ENCODE results near the gene CAD. TPM values are rescaled to one million over a fixed set of nuclear protein-coding genes. Genes with fewer than 3 reads are reported as not detected.

The CAD gene
- total RNA-seq, 6 experiments from 2014 or later = 38.3 to 46.9 (median 42.8) TPM

DNA sequence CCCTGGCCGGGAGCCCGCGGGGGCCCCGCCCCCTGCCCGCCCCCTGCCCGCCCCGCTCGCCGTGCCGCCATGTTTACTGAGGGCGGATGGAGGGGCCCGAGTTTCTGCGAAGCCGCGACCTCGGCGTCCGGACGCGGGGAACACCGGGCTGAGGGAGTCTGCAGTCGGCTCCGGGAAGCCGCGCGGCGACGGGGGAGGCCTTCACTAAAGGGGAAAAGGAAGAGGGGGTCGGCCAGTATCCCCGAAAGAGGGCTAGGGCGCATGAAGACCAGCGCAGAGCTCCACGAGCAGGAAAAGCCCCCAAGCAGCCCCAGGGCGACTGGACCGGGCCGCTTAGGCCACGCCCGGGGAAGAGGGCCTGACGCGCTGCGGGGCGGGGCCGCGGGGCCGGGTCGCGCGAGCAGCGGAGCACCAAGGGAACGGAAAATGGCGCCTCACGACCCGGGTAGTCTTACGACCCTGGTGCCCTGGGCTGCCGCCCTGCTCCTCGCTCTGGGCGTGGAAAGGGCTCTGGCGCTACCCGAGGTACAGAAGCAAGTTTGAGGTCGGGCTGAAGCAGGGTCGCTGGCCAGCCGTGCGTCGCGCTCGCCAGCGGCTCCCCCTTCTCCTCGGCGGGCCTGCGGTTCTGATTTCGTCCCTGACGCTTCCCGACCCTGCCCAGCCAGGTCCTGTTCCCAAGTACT, 5.1 kb upstream of the CAD start, which contains the start of the genes ATRAID and SLC5A6:
Gene ATRAID, plus strand, starts transcription at position 99 of the 683 bp plus-strand sequence. Its CDS starts 328 bp downstream, at position 427.
Gene SLC5A6, minus strand, starts transcription at position 326 of the 683 bp plus-strand sequence. CDS start 4,618 bp downstream, outside the sequence.
- peak within 1 kb of the TSS; percentile 97 for H3K4me3 Mint-ChIP-seq
- TF ChIP-seq, protein P1, sequence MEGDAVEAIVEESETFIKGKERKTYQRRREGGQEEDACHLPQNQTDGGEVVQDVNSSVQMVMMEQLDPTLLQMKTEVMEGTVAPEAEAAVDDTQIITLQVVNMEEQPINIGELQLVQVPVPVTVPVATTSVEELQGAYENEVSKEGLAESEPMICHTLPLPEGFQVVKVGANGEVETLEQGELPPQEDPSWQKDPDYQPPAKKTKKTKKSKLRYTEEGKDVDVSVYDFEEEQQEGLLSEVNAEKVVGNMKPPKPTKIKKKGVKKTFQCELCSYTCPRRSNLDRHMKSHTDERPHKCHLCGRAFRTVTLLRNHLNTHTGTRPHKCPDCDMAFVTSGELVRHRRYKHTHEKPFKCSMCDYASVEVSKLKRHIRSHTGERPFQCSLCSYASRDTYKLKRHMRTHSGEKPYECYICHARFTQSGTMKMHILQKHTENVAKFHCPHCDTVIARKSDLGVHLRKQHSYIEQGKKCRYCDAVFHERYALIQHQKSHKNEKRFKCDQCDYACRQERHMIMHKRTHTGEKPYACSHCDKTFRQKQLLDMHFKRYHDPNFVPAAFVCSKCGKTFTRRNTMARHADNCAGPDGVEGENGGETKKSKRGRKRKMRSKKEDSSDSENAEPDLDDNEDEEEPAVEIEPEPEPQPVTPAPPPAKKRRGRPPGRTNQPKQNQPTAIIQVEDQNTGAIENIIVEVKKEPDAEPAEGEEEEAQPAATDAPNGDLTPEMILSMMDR (IDR thresholded peaks at IDR 0.05) = no peak
- peak within 1 kb of the TSS; percentile 99 for H3K27ac Mint-ChIP-seq
- H3K36me3 Mint-ChIP-seq (ENCODE audit: low read depth) = peaks cover 38% of the 10 kb centered on the region
- no peaks in the 10 kb centered on the region for H3K9me3 Mint-ChIP-seq
- peak; percentile 71 for DNase-seq
- H3K4me1 Mint-ChIP-seq (ENCODE audit: low read depth) = peaks cover 51% of the 10 kb centered on the region
- H3K27me3 Mint-ChIP-seq (ENCODE audit: insufficient read depth) = peaks cover 8% of the 10 kb centered on the region

DNA sequence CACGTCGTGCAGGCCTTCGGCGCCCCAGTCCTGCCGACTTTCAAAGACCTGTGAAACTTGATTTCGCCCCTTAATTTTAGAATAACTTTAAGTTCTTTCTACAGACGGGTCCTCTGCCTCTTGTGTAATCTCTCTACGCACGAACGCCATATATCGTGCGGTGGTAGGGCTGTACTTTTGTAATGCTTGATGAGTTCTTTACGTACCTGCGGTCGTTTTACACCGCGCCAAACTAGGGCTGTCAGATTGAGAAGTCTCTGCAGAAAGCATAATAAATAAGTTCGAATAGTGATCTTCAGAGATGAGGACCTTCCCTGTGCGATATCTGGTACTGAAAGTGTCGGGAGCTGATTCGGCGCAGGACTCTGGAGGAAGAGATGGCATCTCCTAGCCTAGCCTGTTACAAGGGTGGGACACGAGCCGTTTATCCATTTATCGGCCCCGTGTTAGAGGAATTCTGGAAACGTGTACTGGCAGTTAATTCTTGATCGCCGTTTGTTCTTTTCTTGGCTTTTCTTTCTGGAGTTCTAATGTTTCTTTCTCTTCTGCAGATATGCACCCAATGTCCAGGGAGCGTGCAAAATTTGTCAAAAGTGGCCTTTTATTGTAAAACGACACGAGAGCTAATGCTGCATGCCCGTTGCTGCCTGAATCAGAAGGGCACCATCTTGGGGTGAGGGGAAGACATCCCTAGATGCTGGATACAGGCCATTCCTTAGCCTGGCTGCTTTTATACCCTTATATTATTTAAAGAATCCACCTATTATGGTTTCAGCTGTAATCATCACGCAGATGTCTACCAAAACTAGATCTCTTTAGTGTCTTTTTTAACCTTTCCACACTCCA, 4.3 kb upstream of the CAD start:
- no peaks in the 10 kb centered on the region for H3K9me3 Mint-ChIP-seq
- peaks cover 40% of the 10 kb centered on the region for H3K36me3 Mint-ChIP-seq (ENCODE audit: low read depth)
- peaks cover 56% of the 10 kb centered on the region for H3K4me1 Mint-ChIP-seq (ENCODE audit: low read depth)
- H3K27ac Mint-ChIP-seq = peak overlapping the region; percentile 99
- peaks cover 8% of the 10 kb centered on the region for H3K27me3 Mint-ChIP-seq (ENCODE audit: insufficient read depth)
- TF ChIP-seq, protein P1 (IDR thresholded peaks at IDR 0.05) = no peak
- H3K4me3 Mint-ChIP-seq = peak overlapping the region; percentile 97
- DNase-seq = peak; percentile 30

DNA sequence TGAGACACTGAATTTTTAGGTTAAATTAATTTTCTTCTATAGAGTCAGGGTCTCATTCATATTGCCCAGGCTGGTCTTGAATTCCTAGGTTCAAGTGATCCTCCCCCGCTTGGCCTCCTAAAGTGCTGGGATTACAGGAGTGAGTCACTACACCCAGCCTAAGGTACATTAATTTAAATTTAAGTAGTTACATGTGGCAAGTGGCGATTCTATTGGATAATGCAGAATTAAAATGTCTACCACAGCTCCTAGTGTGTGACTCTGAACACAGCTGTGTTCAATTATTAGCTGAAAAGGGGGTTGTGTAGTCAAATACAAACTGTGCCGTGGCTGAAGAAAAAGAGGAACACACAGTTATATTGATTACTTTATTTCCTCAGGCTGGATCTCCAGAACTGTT, 2.2 kb upstream of the CAD start:
- DNase-seq = peak; percentile 8
- peaks cover 60% of the 10 kb centered on the region for H3K4me1 Mint-ChIP-seq (ENCODE audit: low read depth)
- TF ChIP-seq, protein P1 (IDR thresholded peaks at IDR 0.05) = no peak
- no peak overlapping the region for H3K27ac Mint-ChIP-seq
- H3K9me3 Mint-ChIP-seq = no peaks in the 10 kb centered on the region
- H3K36me3 Mint-ChIP-seq (ENCODE audit: low read depth) = peaks cover 41% of the 10 kb centered on the region
- peaks cover 8% of the 10 kb centered on the region for H3K27me3 Mint-ChIP-seq (ENCODE audit: insufficient read depth)
- no peak overlapping the region for H3K4me3 Mint-ChIP-seq

DNA sequence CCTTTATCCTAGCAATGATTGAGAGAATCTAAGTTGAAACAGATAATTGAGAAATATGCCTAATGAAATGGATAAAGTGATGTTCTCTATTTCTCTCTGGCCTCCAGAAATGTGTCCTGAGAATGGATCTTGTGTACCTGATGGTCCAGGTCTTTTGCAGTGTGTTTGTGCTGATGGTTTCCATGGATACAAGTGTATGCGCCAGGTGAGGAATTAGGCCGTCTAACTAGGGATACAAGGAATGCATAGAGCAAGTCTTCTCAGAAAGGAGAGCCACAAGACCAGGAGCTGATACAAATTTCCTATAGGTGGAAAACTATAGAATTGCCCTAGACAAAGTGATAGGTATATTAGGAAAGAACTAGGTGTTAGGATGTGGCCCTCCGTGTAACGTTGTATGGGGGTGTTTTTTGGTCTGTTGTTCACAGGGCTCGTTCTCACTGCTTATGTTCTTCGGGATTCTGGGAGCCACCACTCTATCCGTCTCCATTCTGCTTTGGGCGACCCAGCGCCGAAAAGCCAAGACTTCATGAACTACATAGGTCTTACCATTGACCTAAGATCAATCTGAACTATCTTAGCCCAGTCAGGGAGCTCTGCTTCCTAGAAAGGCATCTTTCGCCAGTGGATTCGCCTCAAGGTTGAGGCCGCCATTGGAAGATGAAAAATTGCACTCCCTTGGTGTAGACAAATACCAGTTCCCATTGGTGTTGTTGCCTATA, 592 bp upstream of the CAD start:
- no peak for DNase-seq
- Mint-ChIP-seq H3K27me3 (ENCODE audit: insufficient read depth) (peaks cover 8% of the 10 kb centered on the region), H3K36me3 (ENCODE audit: low read depth) (peaks cover 48% of the 10 kb centered on the region), H3K27ac (peak overlapping the region; percentile 91), H3K9me3 (no peaks in the 10 kb centered on the region), H3K4me1 (ENCODE audit: low read depth) (peaks cover 59% of the 10 kb centered on the region), H3K4me3 (peak overlapping the region; percentile 95)
- TF ChIP-seq, protein P1 (IDR thresholded peaks at IDR 0.05) = no peak

DNA sequence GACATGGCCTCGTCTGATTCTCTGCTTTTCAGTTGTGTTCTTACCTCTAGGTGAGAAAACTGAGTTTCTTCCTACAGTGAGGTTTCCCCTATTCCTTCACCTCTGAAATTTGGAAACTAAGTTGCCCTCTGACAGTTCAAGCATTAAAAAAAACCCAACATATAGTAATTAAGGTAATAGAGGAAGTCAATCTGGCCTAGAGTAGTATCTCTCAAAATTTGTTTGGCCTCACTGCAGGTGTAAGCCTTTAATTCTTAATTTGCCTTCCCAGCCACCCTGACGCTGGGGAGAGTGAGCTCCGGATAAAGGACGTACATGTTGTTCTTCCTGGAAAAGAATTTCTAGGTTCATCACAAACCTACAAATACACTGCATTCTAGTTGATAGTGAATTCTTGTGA, 1.4 kb downstream of the CAD start:
- H3K27me3 Mint-ChIP-seq (ENCODE audit: insufficient read depth) = peaks cover 4% of the 10 kb centered on the region
- H3K36me3 Mint-ChIP-seq (ENCODE audit: low read depth) = peaks cover 60% of the 10 kb centered on the region
- H3K9me3 Mint-ChIP-seq = no peaks in the 10 kb centered on the region
- H3K4me3 Mint-ChIP-seq = peak overlapping the region; percentile 95
- TF ChIP-seq, protein P1 (IDR thresholded peaks at IDR 0.05) = no peak
- H3K27ac Mint-ChIP-seq = no peak overlapping the region
- H3K4me1 Mint-ChIP-seq (ENCODE audit: low read depth) = peaks cover 51% of the 10 kb centered on the region
- DNase-seq = no peak

All from HFFc6 (cell line).